ENCODE measurements around the gene GPR107.

Gene GPR107

GRCh38 chr9:130027533-130028365 lies 26.0 kb upstream of the GPR107 start:
- no peak for DNase-seq (ENCODE audit: low read depth in 2 of 2)

GRCh38 chr9:130028493-130029222 lies 25.0 kb upstream of the GPR107 start:
- no peak for DNase-seq (ENCODE audit: low read depth in 2 of 2)

GRCh38 chr9:130029223-130029973 lies 24.3 kb upstream of the GPR107 start:
- no peak for DNase-seq (ENCODE audit: low read depth in 2 of 2)

- no peak for DNase-seq (ENCODE audit: low read depth in 2 of 2)
Observed at GRCh38 chr9:130030651-130031127, 23.0 kb upstream of the GPR107 start.

GRCh38 chr9:130034570-130034969 lies 19.1 kb upstream of the GPR107 start:
- no peak for DNase-seq (ENCODE audit: low read depth in 2 of 2)

- DNase-seq (ENCODE audit: low read depth in 2 of 2) = no peak
Observed at GRCh38 chr9:130036099-130036498, 17.6 kb upstream of the GPR107 start.

- DNase-seq (ENCODE audit: low read depth in 2 of 2) = no peak
Observed at GRCh38 chr9:130039528-130040147, 14.1 kb upstream of the GPR107 start.

GRCh38 chr9:130040984-130041647 lies 12.6 kb upstream of the GPR107 start:
- DNase-seq (ENCODE audit: low read depth in 2 of 2) = no peak

GRCh38 chr9:130041648-130042405 lies 11.9 kb upstream of the GPR107 start:
- no peak for DNase-seq (ENCODE audit: low read depth in 2 of 2)

- DNase-seq (ENCODE audit: low read depth in 2 of 2) = no peak
Observed at GRCh38 chr9:130042406-130042884, 11.3 kb upstream of the GPR107 start.

GRCh38 chr9:130042885-130043653 lies 10.6 kb upstream of the GPR107 start, which contains the start of gene FNBP1:
FNBP1 (minus strand) TSS chr9:130043189; CDS start chr9:130042975, 214 bp downstream.
- peak; percentile 62 to 77 for DNase-seq (ENCODE audit: low read depth in 2 of 2)

- no peak for DNase-seq (ENCODE audit: low read depth in 2 of 2)
Observed at GRCh38 chr9:130043654-130044623, 9.8 kb upstream of the GPR107 start.

GRCh38 chr9:130045725-130046450 lies 7.8 kb upstream of the GPR107 start:
- no peak for DNase-seq (ENCODE audit: low read depth in 2 of 2)

GRCh38 chr9:130049431-130050210 lies 4.1 kb upstream of the GPR107 start:
- no peak for DNase-seq (ENCODE audit: low read depth in 2 of 2)

- no peak for DNase-seq (ENCODE audit: low read depth in 2 of 2)
Observed at GRCh38 chr9:130050462-130050861, 3.2 kb upstream of the GPR107 start.

GRCh38 chr9:130051855-130052254 lies 1.9 kb upstream of the GPR107 start:
- no peak for DNase-seq (ENCODE audit: low read depth in 2 of 2)

- no peak for DNase-seq (ENCODE audit: low read depth in 2 of 2)
Observed at GRCh38 chr9:130053109-130053503, 600 bp upstream of the GPR107 start.

All from stimulated activated CD4-positive, alpha-beta T cell treated with anti-CD3 and anti-CD28 coated beads, Interleukin-12 subunit alpha, Interleukin-12 subunit beta, amount 100 ng/mL, for 24 hours (primary cell).